Mucosa of descending colon (tissue), 3 donors: ENCODE data around the gene ZNF530. TPM values are rescaled to one million over a fixed set of nuclear protein-coding genes. Genes with fewer than 3 reads are reported as not detected.

Experiments used
- ATAC-seq: fragments of 200-7000 bp; cut with Tn5 transposase; one replicate; pipeline ENCODE4 v1.9.1; 2020; ENCODE audit warnings: mild to moderate bottlenecking, moderate library complexity
- DNase-seq, 3 donors: peaks; one replicate each; pipeline ENCODE4 v3.0.0-alpha.2; 2020
- H3K36me3 ChIP-seq: fragments of 200-600 bp; one replicate; pipeline ENCODE4 v1.8.0; 2021; ENCODE audit warnings: low read depth, mild to moderate bottlenecking
- H3K4me1 ChIP-seq: fragments of 200-600 bp; one replicate; pipeline ENCODE4 v1.8.0; 2021; ENCODE audit warnings: low read depth, mild to moderate bottlenecking
- H3K4me3 ChIP-seq: fragments of 200-600 bp; one replicate; pipeline ENCODE4 v1.8.0; 2021; ENCODE audit warnings: mild to moderate bottlenecking
- H3K9me3 ChIP-seq: fragments of 200-600 bp; one replicate; pipeline ENCODE4 v1.8.0; 2021; ENCODE audit warnings: mild to moderate bottlenecking
- CTCF ChIP-seq: fragments of 200-600 bp; IDR thresholded peaks from one replicate; pipeline ENCODE4 v1.8.0; 2022; ENCODE audit warnings: antibody characterized with exemption, mild to moderate bottlenecking
- intact Hi-C, 2 donors: fragments of 100-400 bp; cut with DNase I in 1 of 2; cut with micrococcal nuclease in 1 of 2; formaldehyde crosslinking; loops; one replicate each; pipeline versions ENCODE4 v1.11.0 to v1.11.1; 2022; cut with DNase I, micrococcal nuclease
- total RNA-seq, 3 donors: library from RNA; stranded (reverse); fragmentation: NEBNext Ultra II Directional in 2 of 3; extraction: Animal tissue kit (Norgen Biotek cat#: 25700) in 2 of 3; gene quantifications; one replicate each; pipeline versions ENCODE4 v1.2.1 to v1.2.4, GENCODE V29; 2021 to 2023
- donor health status: DM: no; HTN: no; CAD: no; lungs with moderate emphysema.
- donor health status: DM: no; HTN: no; CAD: no.
- donor health status: DM: no; HTN: yes; CAD: no.

Gene ZNF530
- total RNA-seq, 3 donors from 2014 or later, result 1.7 to 3.1 (median 2.3) TPM

GRCh38 chr19:57572415-57572947 lies 27.2 kb upstream of the ZNF530 start:
- TF ChIP-seq CTCF, result no peak
- intact Hi-C loops, result no loop called here
- H3K4me3 ChIP-seq, result no peak overlapping the region
- H3K9me3 ChIP-seq, result peaks cover 98% of the 10 kb centered on the region
- H3K36me3 ChIP-seq, result peaks cover 24% of the 10 kb centered on the region
- no peaks in the 10 kb centered on the region for H3K4me1 ChIP-seq
- ATAC-seq (no peak), DNase-seq (no peak)

GRCh38 chr19:57576661-57577060 lies 23.0 kb upstream of the ZNF530 start:
- Histone ChIP-seq H3K4me1 (peaks cover 3% of the 10 kb centered on the region), H3K36me3 (peaks cover 27% of the 10 kb centered on the region), H3K4me3 (no peak overlapping the region), H3K9me3 (peaks cover 60% of the 10 kb centered on the region)
- no peak for ATAC-seq
- DNase-seq, result no peak
- intact Hi-C loops, result no loop called here
- no peak for TF ChIP-seq CTCF

- Histone ChIP-seq H3K4me1 (peaks cover 3% of the 10 kb centered on the region), H3K9me3 (peaks cover 49% of the 10 kb centered on the region), H3K4me3 (peak within 1 kb of the TSS; percentile 91), H3K36me3 (peaks cover 17% of the 10 kb centered on the region)
- TF ChIP-seq CTCF, result no peak
- peak; percentile 100 for ATAC-seq
- DNase-seq, result peak; percentile 94 to 99 (median 96)
- intact Hi-C loops, result no loop called here
Observed at GRCh38 chr19:57578487-57579205, 21.0 kb upstream of the ZNF530 start, which contains the start of gene ZNF416. TSS of gene ZNF416 (minus strand) at chr19:57578911. CDS start at chr19:57578704, 207 bp downstream.

GRCh38 chr19:57583104-57583520 lies 16.6 kb upstream of the ZNF530 start:
- TF ChIP-seq CTCF, result no peak
- ATAC-seq (no peak), DNase-seq (no peak)
- intact Hi-C loops, result no loop called here
- Histone ChIP-seq H3K4me3 (no peak overlapping the region), H3K36me3 (peaks cover 3% of the 10 kb centered on the region), H3K9me3 (peaks cover 44% of the 10 kb centered on the region), H3K4me1 (peaks cover 1% of the 10 kb centered on the region)

- Histone ChIP-seq H3K36me3 (peaks cover 3% of the 10 kb centered on the region), H3K4me3 (no peak within 1 kb of the TSS), H3K9me3 (peaks cover 50% of the 10 kb centered on the region), H3K4me1 (no peaks in the 10 kb centered on the region)
- intact Hi-C loops, result no loop called here
- ATAC-seq (peak; percentile 86), DNase-seq (peak; percentile 77 to 91 (median 87))
- TF ChIP-seq CTCF, result no peak
Observed at GRCh38 chr19:57583521-57584416, 15.9 kb upstream of the ZNF530 start, which contains the start of gene ZIK1. TSS of gene ZIK1 (plus strand) at chr19:57584145. CDS start at chr19:57584357, 212 bp downstream.
